Measurements from ENCODE around the gene ADAMTS13.

ADAMTS13 gene

GRCh38 chr9:133463864-133464615, 41.9 kb downstream of the ADAMTS13 start:
- DNase-seq (ENCODE audit: low read depth in 2 of 2): peak in 1 of 2 donors; percentile 23
- no peak overlapping the region for H3K4me3 ChIP-seq (replicated peaks in 1 of 2; ENCODE audit: low read depth in 2 of 2, low read length in 2 of 2)
- TF ChIP-seq, protein P1, sequence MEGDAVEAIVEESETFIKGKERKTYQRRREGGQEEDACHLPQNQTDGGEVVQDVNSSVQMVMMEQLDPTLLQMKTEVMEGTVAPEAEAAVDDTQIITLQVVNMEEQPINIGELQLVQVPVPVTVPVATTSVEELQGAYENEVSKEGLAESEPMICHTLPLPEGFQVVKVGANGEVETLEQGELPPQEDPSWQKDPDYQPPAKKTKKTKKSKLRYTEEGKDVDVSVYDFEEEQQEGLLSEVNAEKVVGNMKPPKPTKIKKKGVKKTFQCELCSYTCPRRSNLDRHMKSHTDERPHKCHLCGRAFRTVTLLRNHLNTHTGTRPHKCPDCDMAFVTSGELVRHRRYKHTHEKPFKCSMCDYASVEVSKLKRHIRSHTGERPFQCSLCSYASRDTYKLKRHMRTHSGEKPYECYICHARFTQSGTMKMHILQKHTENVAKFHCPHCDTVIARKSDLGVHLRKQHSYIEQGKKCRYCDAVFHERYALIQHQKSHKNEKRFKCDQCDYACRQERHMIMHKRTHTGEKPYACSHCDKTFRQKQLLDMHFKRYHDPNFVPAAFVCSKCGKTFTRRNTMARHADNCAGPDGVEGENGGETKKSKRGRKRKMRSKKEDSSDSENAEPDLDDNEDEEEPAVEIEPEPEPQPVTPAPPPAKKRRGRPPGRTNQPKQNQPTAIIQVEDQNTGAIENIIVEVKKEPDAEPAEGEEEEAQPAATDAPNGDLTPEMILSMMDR (IDR thresholded peaks at IDR 0.05; ENCODE audit: low read depth, low read length): no peak

GRCh38 chr9:133464638-133465037, 42.5 kb downstream of the ADAMTS13 start:
- no peak for DNase-seq (ENCODE audit: low read depth in 2 of 2)
- TF ChIP-seq, protein P1 (IDR thresholded peaks at IDR 0.05; ENCODE audit: low read depth, low read length): no peak
- no peak overlapping the region for H3K4me3 ChIP-seq (replicated peaks in 1 of 2; ENCODE audit: low read depth in 2 of 2, low read length in 2 of 2)

GRCh38 chr9:133465984-133466383, 43.8 kb downstream of the ADAMTS13 start:
- H3K4me3 ChIP-seq (replicated peaks in 1 of 2; ENCODE audit: low read depth in 2 of 2, low read length in 2 of 2): no peak overlapping the region
- DNase-seq (ENCODE audit: low read depth in 2 of 2): no peak
- TF ChIP-seq, protein P1 (IDR thresholded peaks at IDR 0.05; ENCODE audit: low read depth, low read length): no peak

GRCh38 chr9:133467101-133467500, 44.9 kb downstream of the ADAMTS13 start:
- H3K4me3 ChIP-seq (replicated peaks in 1 of 2; ENCODE audit: low read depth in 2 of 2, low read length in 2 of 2): no peak overlapping the region
- DNase-seq (ENCODE audit: low read depth in 2 of 2): no peak
- TF ChIP-seq, protein P1 (IDR thresholded peaks at IDR 0.05; ENCODE audit: low read depth, low read length): no peak

DNA sequence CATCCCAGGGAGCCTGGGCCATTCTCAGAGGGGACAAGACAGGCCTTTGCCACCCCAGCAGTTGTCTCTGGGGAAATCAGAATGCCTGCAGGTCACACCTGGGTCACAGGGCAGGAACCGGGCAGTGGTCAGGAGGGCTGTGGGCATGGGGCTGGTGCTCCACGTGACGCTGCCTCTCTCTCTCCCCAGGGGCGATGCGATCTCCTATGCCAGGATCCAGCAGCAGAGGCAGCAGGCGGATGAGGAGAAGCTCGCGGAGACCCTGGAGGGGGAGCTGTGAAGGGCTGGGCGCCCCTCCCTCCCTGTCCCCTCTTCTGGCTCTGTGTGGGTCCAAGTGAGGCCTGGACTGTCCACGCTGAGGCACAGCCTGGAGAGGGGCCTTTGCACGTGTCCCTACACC, 46.2 kb downstream of the ADAMTS13 start:
- no peak overlapping the region for H3K4me3 ChIP-seq (replicated peaks in 1 of 2; ENCODE audit: low read depth in 2 of 2, low read length in 2 of 2)
- no peak for DNase-seq (ENCODE audit: low read depth in 2 of 2)
- TF ChIP-seq, protein P1 (IDR thresholded peaks at IDR 0.05; ENCODE audit: low read depth, low read length): no peak

- no peak for DNase-seq (ENCODE audit: low read depth in 2 of 2)
- TF ChIP-seq, protein P1 (IDR thresholded peaks at IDR 0.05; ENCODE audit: low read depth, low read length): no peak
- no peak overlapping the region for H3K4me3 ChIP-seq (replicated peaks in 1 of 2; ENCODE audit: low read depth in 2 of 2, low read length in 2 of 2)
These were observed 46.7 kb downstream of the ADAMTS13 start for GRCh38 chr9:133468777-133469421.
